ENCODE results near the gene DRICH1. TPM values are rescaled to one million over a fixed set of nuclear protein-coding genes. Genes with fewer than 3 reads are reported as not detected.
"Not testable (repeated sequence)": the region's sequence is repeated elsewhere in the genome, so short reads cannot be mapped to it uniquely, and the experiment has no call there.

The DRICH1 gene
- total RNA-seq, 1 experiment from 2014 or later: 0.15 TPM

DNA sequence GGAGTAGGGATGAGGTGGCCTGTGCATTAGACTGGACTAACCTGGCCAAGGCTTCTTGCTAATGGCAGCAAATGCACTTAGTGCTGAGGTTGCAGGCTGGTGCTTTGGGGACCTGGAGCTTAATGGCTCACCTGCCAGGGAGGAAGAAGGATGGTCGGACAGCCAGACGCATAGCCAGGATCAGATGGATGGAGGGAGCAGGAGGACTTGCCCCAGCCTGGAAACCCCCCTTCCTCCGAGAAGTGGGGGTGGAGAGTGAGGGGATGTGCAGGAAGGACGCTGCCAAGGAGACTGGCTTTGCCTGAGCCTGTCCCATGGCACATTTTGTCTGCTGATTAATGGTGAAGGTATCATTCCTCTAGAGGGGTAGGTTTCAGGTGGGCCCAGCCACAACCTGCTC lies 69.9 kb downstream of the DRICH1 start:
- POLR2A ChIA-PET (ENCODE audit: unreplicated experiment): no interaction called here
- H3K9me2 ChIP-seq (replicated peaks; ENCODE audit: low read length): no peaks in the 10 kb centered on the region
- H3K4me2 ChIP-seq (ENCODE audit: low read length): no peak overlapping the region
- H3F3A ChIP-seq (ENCODE audit: low read length, unreplicated experiment): no peaks in the 10 kb centered on the region
- CTCF ChIA-PET: no interaction called here
- no peak overlapping the region for H3K27ac ChIP-seq (ENCODE audit: low read length)
- ATAC-seq (no peak), DNase-seq (no peak)
- no peak overlapping the region for H3K4me3 ChIP-seq (ENCODE audit: low read length)
- H3K27me3 ChIP-seq (ENCODE audit: low read length): no peaks in the 10 kb centered on the region
- no peaks in the 10 kb centered on the region for H4K20me1 ChIP-seq (ENCODE audit: low read length)
- no peaks in the 10 kb centered on the region for H3K36me3 ChIP-seq (ENCODE audit: low read depth, low read length)
- intact Hi-C loops (cut with micrococcal nuclease): no loop called here
- H3K9me3 ChIP-seq (ENCODE audit: low read length): no peaks in the 10 kb centered on the region
- no peaks in the 10 kb centered on the region for H3K79me2 ChIP-seq (ENCODE audit: low read length)
- H3K9ac ChIP-seq (ENCODE audit: low read length): no peak overlapping the region
- H3K4me1 ChIP-seq (ENCODE audit: insufficient read depth, low read length): no peaks in the 10 kb centered on the region
- H2AFZ ChIP-seq (ENCODE audit: low read length): no peak overlapping the region
- no TSS peak for BruUV-seq (replicated peaks)
- no peak for TF ChIP-seq EZH2phosphoT487 (IDR thresholded peaks at IDR 0.05; ENCODE audit: borderline replicate concordance, low read length)
- TF ChIP-seq, protein P1, sequence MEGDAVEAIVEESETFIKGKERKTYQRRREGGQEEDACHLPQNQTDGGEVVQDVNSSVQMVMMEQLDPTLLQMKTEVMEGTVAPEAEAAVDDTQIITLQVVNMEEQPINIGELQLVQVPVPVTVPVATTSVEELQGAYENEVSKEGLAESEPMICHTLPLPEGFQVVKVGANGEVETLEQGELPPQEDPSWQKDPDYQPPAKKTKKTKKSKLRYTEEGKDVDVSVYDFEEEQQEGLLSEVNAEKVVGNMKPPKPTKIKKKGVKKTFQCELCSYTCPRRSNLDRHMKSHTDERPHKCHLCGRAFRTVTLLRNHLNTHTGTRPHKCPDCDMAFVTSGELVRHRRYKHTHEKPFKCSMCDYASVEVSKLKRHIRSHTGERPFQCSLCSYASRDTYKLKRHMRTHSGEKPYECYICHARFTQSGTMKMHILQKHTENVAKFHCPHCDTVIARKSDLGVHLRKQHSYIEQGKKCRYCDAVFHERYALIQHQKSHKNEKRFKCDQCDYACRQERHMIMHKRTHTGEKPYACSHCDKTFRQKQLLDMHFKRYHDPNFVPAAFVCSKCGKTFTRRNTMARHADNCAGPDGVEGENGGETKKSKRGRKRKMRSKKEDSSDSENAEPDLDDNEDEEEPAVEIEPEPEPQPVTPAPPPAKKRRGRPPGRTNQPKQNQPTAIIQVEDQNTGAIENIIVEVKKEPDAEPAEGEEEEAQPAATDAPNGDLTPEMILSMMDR (conservative IDR thresholded peaks at IDR 0.05; ENCODE audit: low read depth, low read length): no peak
- no peak for TF ChIP-seq EZH2 (IDR thresholded peaks at IDR 0.05; ENCODE audit: low read length, unreplicated experiment)

DNA sequence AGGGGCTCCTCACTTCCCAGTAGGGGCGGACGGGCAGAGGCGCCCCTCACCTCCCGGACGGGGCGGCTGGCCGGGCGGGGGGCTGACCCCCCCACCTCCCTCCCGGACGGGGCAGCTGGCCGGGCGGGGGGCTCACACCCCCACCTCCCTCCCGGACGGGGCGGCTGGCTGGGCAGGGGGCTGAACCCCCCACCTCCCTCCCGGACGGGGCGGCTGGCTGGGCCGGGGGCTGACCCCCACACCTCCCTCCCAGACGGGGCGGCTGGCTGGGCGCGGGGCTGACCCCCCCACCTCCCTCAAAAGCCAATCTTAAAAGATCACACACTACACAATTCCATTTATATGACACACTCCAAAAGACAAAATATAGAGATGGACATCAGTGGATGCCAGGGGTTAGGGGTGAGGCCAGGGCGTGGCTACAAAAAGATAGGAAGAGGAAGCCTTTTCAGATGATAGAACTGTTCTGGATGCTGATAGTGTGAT lies 71.1 kb downstream of the DRICH1 start:
- H3K4me1 ChIP-seq (ENCODE audit: insufficient read depth, low read length); DNase-seq; H3K79me2 ChIP-seq (ENCODE audit: low read length); H3K9ac ChIP-seq (ENCODE audit: low read length); ATAC-seq; H3K27me3 ChIP-seq (ENCODE audit: low read length); H3F3A ChIP-seq (ENCODE audit: low read length, unreplicated experiment); POLR2A ChIA-PET (ENCODE audit: unreplicated experiment); CTCF ChIA-PET; H3K36me3 ChIP-seq (ENCODE audit: low read depth, low read length); H3K27ac ChIP-seq (ENCODE audit: low read length); intact Hi-C loops (cut with micrococcal nuclease); H3K4me3 ChIP-seq (ENCODE audit: low read length); H4K20me1 ChIP-seq (ENCODE audit: low read length); H3K4me2 ChIP-seq (ENCODE audit: low read length); BruUV-seq (replicated peaks); H3K9me3 ChIP-seq (ENCODE audit: low read length); H2AFZ ChIP-seq (ENCODE audit: low read length); H3K9me2 ChIP-seq (replicated peaks; ENCODE audit: low read length): not testable (repeated sequence)

DNA sequence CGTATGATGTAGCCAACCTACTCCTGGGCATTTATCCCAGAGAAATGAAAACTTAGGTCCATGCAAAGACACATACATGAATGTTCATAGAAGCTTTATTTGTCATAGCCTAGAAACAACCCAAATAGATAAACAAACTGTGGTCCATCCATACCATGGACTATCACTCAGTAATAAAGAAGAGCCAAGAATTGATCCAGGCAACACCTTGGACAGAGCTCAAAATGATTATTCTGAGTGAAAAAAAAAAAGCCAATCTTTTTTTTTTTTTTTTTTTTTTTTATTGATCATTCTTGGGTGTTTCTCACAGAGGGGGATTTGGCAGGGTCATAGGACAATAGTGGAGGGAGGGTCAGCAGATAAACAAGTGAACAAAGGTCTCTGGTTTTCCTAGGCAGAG lies 71.9 kb downstream of the DRICH1 start:
- intact Hi-C loops (cut with micrococcal nuclease); H3K27me3 ChIP-seq (ENCODE audit: low read length); H3K9me2 ChIP-seq (replicated peaks; ENCODE audit: low read length); H3K4me1 ChIP-seq (ENCODE audit: insufficient read depth, low read length); DNase-seq; CTCF ChIA-PET; H3K27ac ChIP-seq (ENCODE audit: low read length); H4K20me1 ChIP-seq (ENCODE audit: low read length); H2AFZ ChIP-seq (ENCODE audit: low read length); H3K9me3 ChIP-seq (ENCODE audit: low read length); BruUV-seq (replicated peaks); H3K36me3 ChIP-seq (ENCODE audit: low read depth, low read length); H3K4me2 ChIP-seq (ENCODE audit: low read length); ATAC-seq; H3K79me2 ChIP-seq (ENCODE audit: low read length); H3K4me3 ChIP-seq (ENCODE audit: low read length); H3F3A ChIP-seq (ENCODE audit: low read length, unreplicated experiment); H3K9ac ChIP-seq (ENCODE audit: low read length): not testable (repeated sequence)
- POLR2A ChIA-PET (ENCODE audit: unreplicated experiment): interaction anchor here (0.6 kb wide), 1 partner anchor 25 kb away, joined by 5 read pairs; no protein-coding TSS in a partner anchor

Other genes starting within 250 kb of the DRICH1 start
- not detected in 2 replicates for gene IGLL1, start 52.0 kb downstream of the DRICH1 start, total RNA-seq (2014; rRNA removed)
- not detected in 2 replicates for gene RGL4, start 58.7 kb upstream of the DRICH1 start, total RNA-seq (2014; rRNA removed)
- gene ZNF70, start 118.8 kb upstream of the DRICH1 start, total RNA-seq (2014; rRNA removed): 2.3 and 3.7 TPM in 2 replicates
- gene VPREB3, start 122.1 kb upstream of the DRICH1 start, total RNA-seq (2014; rRNA removed): 0.77 TPM in 1 of 2 replicates, not detected in the other
- gene C22orf15, start 130.7 kb upstream of the DRICH1 start, total RNA-seq (2014; rRNA removed): not detected in 2 replicates
- gene CHCHD10, start 135.7 kb upstream of the DRICH1 start, total RNA-seq (2014; rRNA removed): 52.2 and 98.1 TPM in 2 replicates
- gene MMP11, start 140.5 kb upstream of the DRICH1 start, total RNA-seq (2014; rRNA removed): 2.4 and 5.9 TPM in 2 replicates
- 85.9 and 96.8 TPM in 2 replicates for gene SMARCB1, start 154.6 kb upstream of the DRICH1 start, total RNA-seq (2014; rRNA removed)
- not detected in 2 replicates for gene DERL3, start 206.7 kb upstream of the DRICH1 start, total RNA-seq (2014; rRNA removed)
- 8.0 and 9.4 TPM in 2 replicates for gene SLC2A11, start 225.6 kb upstream of the DRICH1 start, total RNA-seq (2014; rRNA removed)

Measured in PC-3 (cell line).